ENCODE data around the gene NFIB. TPM values are rescaled to one million over a fixed set of nuclear protein-coding genes. Genes with fewer than 3 reads are reported as not detected.

Gene NFIB
- total and polyA plus RNA-seq, 2 of the 8 experiments (the other 6 are each of a cell fraction or from before 2014, with no cell fraction given): 2.6 to 13.1 TPM

DNA sequence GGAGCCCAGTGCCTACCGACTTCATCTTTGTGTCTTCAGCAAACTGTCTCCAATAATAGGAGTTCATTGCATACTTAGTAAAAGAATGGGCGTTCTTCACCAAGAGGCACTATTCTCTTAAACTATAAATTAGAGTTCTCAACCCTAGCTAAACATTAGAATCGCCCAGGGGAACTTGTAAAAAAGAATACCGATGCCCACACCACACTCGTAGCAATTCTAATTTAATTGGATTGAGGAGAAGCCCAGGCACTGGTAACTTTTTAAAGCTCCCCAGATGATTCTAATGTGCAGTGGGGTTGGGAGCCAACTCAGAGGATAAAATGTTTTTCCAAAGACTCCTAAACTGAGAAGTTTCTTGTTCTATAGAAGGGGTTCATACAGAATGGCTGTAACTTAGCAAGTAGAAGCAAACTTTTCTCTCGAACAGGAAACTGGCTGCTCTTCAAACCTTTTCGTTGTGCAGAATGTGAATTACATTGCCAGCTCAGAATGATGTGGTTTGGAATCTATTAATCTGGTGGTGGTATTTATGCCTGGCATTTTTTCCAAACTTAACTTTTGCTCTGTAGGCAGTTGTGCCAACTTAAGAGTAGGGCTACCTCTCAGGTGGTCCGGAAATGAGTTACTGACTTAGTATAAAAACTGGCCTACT lies 26.4 kb upstream of the NFIB start:
- H3K18ac ChIP-seq (ENCODE audit: extremely low read depth, low read length): no peak overlapping the region
- H3K9ac ChIP-seq (replicated peaks in 1 of 4; ENCODE audit: extremely low read depth in 1 of 4, low read depth in 3 of 4, low read length in 3 of 4): no peak overlapping the region
- no peak overlapping the region for H4K91ac ChIP-seq (replicated peaks; ENCODE audit: insufficient read length, low read length)
- CTCF ChIA-PET (ENCODE audit: partially characterized antibody): interaction anchor here (0.6 kb wide), 2 partner anchors 313 to 637 kb away, joined by 3 read pairs; no protein-coding TSS in a partner anchor
- no peak overlapping the region for H2BK120ac ChIP-seq (replicated peaks; ENCODE audit: low read depth, low read length)
- no peak overlapping the region for H2BK15ac ChIP-seq (ENCODE audit: low read length)
- H3K14ac ChIP-seq (ENCODE audit: insufficient read length): no peak overlapping the region
- no peaks in the 10 kb centered on the region for H3K79me1 ChIP-seq (ENCODE audit: low read depth, low read length)
- no peak overlapping the region for H3K56ac ChIP-seq (replicated peaks; ENCODE audit: insufficient read length, low read depth, low read length)
- H3K79me2 ChIP-seq (ENCODE audit: control insufficient read depth in 1 of 2, insufficient read depth in 2 of 2, low read length in 2 of 2): no peaks in the 10 kb centered on the region
- H4K20me1 ChIP-seq (replicated peaks in 1 of 2; ENCODE audit: control insufficient read depth in 1 of 2, insufficient read depth in 2 of 2, low read length in 2 of 2): no peaks in the 10 kb centered on the region
- H2BK5ac ChIP-seq (ENCODE audit: low read depth, low read length): no peak overlapping the region
- H3K4ac ChIP-seq (replicated peaks; ENCODE audit: insufficient read length, low read depth, low read length): no peak overlapping the region
- H2AFZ ChIP-seq (ENCODE audit: low read length): no peak overlapping the region
- H2BK20ac ChIP-seq (ENCODE audit: low read length): no peak overlapping the region
- no peak overlapping the region for H2BK12ac ChIP-seq (ENCODE audit: low read depth, low read length)
- POLR2A ChIA-PET (ENCODE audit: partially characterized antibody): interaction anchor here (1.2 kb wide), 1 partner anchor 23 kb away, joined by 4 read pairs; no protein-coding TSS in a partner anchor
- H3K27ac ChIP-seq (ENCODE audit: low read depth, low read length): no peak overlapping the region
- FAIRE-seq (no peak), DNase-seq (ENCODE audit: low read depth in 1 of 2, low spot score in 2 of 2) (no peak)
- peaks cover 1 to 11% (median 6%) of the 10 kb centered on the region in 4 experiments; a peak in 6 of 7 replicates for H3K27me3 ChIP-seq (replicated peaks in 1 of 4; ENCODE audit: control insufficient read depth in 3 of 4, extremely low read depth in 1 of 4, insufficient read depth in 3 of 4, low read length in 3 of 4)
- H3K9me3 ChIP-seq (ENCODE audit: insufficient read depth in 2 of 2, low read depth in 1 of 2, low read length in 1 of 2): no peaks in the 10 kb centered on the region; a peak in 1 of 4 replicates
- H2AK5ac ChIP-seq (ENCODE audit: low read depth, low read length): no peak overlapping the region
- no peak overlapping the region for H3K4me3 ChIP-seq (ENCODE audit: extremely low read depth in 1 of 4, insufficient read depth in 2 of 4, low read depth in 3 of 4, low read length in 4 of 4)
- H3K36me3 ChIP-seq (ENCODE audit: control insufficient read depth in 2 of 4, insufficient read depth in 4 of 4, low read length in 3 of 4): no peaks in the 10 kb centered on the region
- H3K23me2 ChIP-seq (ENCODE audit: low read depth, low read length): peaks cover 3% of the 10 kb centered on the region; the same call in 1 of the 2 replicates
- peak overlapping the region in 1 of 2 experiments; percentile 35; a peak in 1 of 4 replicates for H3K4me2 ChIP-seq (ENCODE audit: insufficient read depth in 1 of 2, low read depth in 2 of 2, low read length in 2 of 2)
- H3K23ac ChIP-seq (ENCODE audit: insufficient read length): no peak overlapping the region
- 73% methylated on average over 8 of the region's 8 CpGs; no CpG with 5 or more reads in 1 of the 2 experiments for WGBS, 2 experiments (ENCODE audit: extremely low coverage in 1 of 2, insufficient coverage in 1 of 2, insufficient read length in 1 of 2, insufficient replicate concordance in 2 of 2, low coverage in 1 of 2, low lambda C conversion rate in 2 of 2, missing lambda C conversion rate in 1 of 2)
- no peak overlapping the region for H4K5ac ChIP-seq (ENCODE audit: insufficient read length, low read depth, low read length)
- H3K4me1 ChIP-seq (replicated peaks in 1 of 4; ENCODE audit: control insufficient read depth in 3 of 4, insufficient read depth in 4 of 4, low read length in 3 of 4): peaks cover 9 to 29% (median 17%) of the 10 kb centered on the region in 4 experiments; a peak in 6 of 7 replicates
- no peak overlapping the region for H4K8ac ChIP-seq (ENCODE audit: extremely low read depth, insufficient read depth, low read length)
- no peak for TF ChIP-seq RFX5 (IDR thresholded peaks at IDR 0.05; ENCODE audit: borderline replicate concordance, low read depth, low read length)
- no peak for TF ChIP-seq TCF12 (IDR thresholded peaks at IDR 0.05; ENCODE audit: low read depth, low read length)
